HepG2 (cell line): ENCODE data around the gene TTC23L. TPM values are rescaled to one million over a fixed set of nuclear protein-coding genes. Genes with fewer than 3 reads are reported as not detected.

ENCODE experiments used
- AFF4 ChIP-seq: sonication (generic); formaldehyde crosslinking; IDR thresholded peaks from 2 replicates; pipeline ENCODE4 v1.4.0; 2020; ENCODE audit warnings: missing genetic modification reagents
- AKAP8 ChIP-seq: sonication (generic); formaldehyde crosslinking; IDR thresholded peaks from 2 replicates; pipeline ENCODE4 v1.5.1; 2020; ENCODE audit warnings: mild to moderate bottlenecking, missing genetic modification reagents
- CENPT ChIP-seq: sonication (generic); formaldehyde crosslinking; IDR thresholded peaks from 2 replicates; pipeline ENCODE4 v1.8.0; 2022; ENCODE audit warnings: low read depth, mild to moderate bottlenecking, moderate library complexity, missing genetic modification reagents
- ELF4 ChIP-seq: sonication (generic); formaldehyde crosslinking; IDR thresholded peaks from 2 replicates; pipeline ENCODE4 v1.5.0; 2020; ENCODE audit warnings: missing genetic modification reagents, mild to moderate bottlenecking, moderate library complexity, borderline replicate concordance
- KLF11 ChIP-seq: IDR thresholded peaks from 2 replicates; pipeline ENCODE4 v1.6.1; 2016; ENCODE audit warnings: missing compliant biosample characterization
- RNF2 ChIP-seq: fragments of 450-650 bp; conservative IDR thresholded peaks from 2 replicates; pipeline ENCODE4 v1.6.1; 2016; ENCODE audit warnings: low read depth
- SCMH1 ChIP-seq: sonication (generic); formaldehyde crosslinking; IDR thresholded peaks from 2 replicates; pipeline ENCODE4 v1.9.0; 2021; ENCODE audit warnings: missing genetic modification reagents, mild to moderate bottlenecking, borderline replicate concordance
- SPEN ChIP-seq: sonication (generic); formaldehyde crosslinking; IDR thresholded peaks from 2 replicates; pipeline ENCODE4 v1.5.1; 2020; ENCODE audit warnings: low read depth, mild to moderate bottlenecking, missing genetic modification reagents
- YEATS2 ChIP-seq: sonication (generic); formaldehyde crosslinking; IDR thresholded peaks from 2 replicates; pipeline ENCODE4 v1.4.0; 2020; ENCODE audit warnings: missing genetic modification reagents, borderline replicate concordance
- ZNF318 ChIP-seq: sonication (generic); formaldehyde crosslinking; IDR thresholded peaks from 2 replicates; pipeline ENCODE4 v1.4.0; 2020; ENCODE audit warnings: mild to moderate bottlenecking, missing genetic modification reagents
- ZNF383 ChIP-seq: sonication (generic); formaldehyde crosslinking; IDR thresholded peaks from 2 replicates; pipeline ENCODE4 v1.4.0; 2020; ENCODE audit warnings: missing genetic modification reagents, mild to moderate bottlenecking, borderline replicate concordance
- ZNF496 ChIP-seq: sonication (generic); formaldehyde crosslinking; IDR thresholded peaks from 2 replicates; pipeline ENCODE4 v1.8.1; 2023; ENCODE audit warnings: mild to moderate bottlenecking, moderate library complexity, missing genetic modification reagents; ENCODE audit not compliant: insufficient replicate concordance
- ZNF660 ChIP-seq: sonication (generic); formaldehyde crosslinking; IDR thresholded peaks from 2 replicates; pipeline ENCODE4 v1.5.1; 2020; ENCODE audit warnings: mild to moderate bottlenecking, low read depth, missing genetic modification reagents, borderline replicate concordance
- polyA plus RNA-seq, 8 experiments: library from polyadenylated mRNA; depleted of rRNA in 3 of 8; stranded (reverse) in 7 of 8; unstranded in 1 of 8; fragments of >200 nt; fragmentation: Illumina TruSeq in 4 of 8; extraction: Trizol in 4 of 8; gene quantifications; 2 replicates each; pipeline versions ENCODE4 v1.2.1 to v1.2.3, GENCODE V29; 2011 to 2016; ENCODE audit warnings: low read depth in 4 of 8, missing spikeins in 1 of 8, mixed read lengths in 1 of 8; ENCODE audit not compliant: insufficient read depth in 1 of 8
- total RNA-seq, 5 experiments: library from RNA; depleted of rRNA; stranded (reverse); fragments of >200 nt; fragmentation: Illumina TruSeq; extraction: Trizol; gene quantifications; 2 replicates each; pipeline ENCODE4 v1.2.3, GENCODE V29; 2016; ENCODE audit warnings: low read depth in 1 of 5

The TTC23L gene
- total and polyA plus RNA-seq, 2 of the 13 experiments (the other 11 are each of a cell fraction or from before 2014, with no cell fraction given) = 0.37 to 1.4 TPM

- TF ChIP-seq SCMH1 = no peak
- TF ChIP-seq KLF11 (CRISPR knock-in tag) = no peak
- TF ChIP-seq AKAP8 (CRISPR knock-in tag) = no peak
- TF ChIP-seq AFF4 (CRISPR knock-in tag) = 0 out of 2 replicates have a peak, but pooled peaks have one; percentile 49
- 0 out of 2 replicates have a peak, but pooled peaks have one; percentile 37 for TF ChIP-seq ZNF318 (CRISPR knock-in tag)
- TF ChIP-seq ZNF383 (CRISPR knock-in tag) = no peak
- peak; percentile 90 for TF ChIP-seq SPEN (CRISPR knock-in tag)
- no peak for TF ChIP-seq ZNF660
- TF ChIP-seq YEATS2 = peak; percentile 91
- TF ChIP-seq ZNF496 = no peak
- 0 out of 2 replicates have a peak, but pooled peaks have one; percentile 55 for TF ChIP-seq CENPT (CRISPR knock-in tag)
- TF ChIP-seq RNF2 = no peak; the same call in 1 of the 2 replicates
- TF ChIP-seq ELF4 (CRISPR knock-in tag) = 0 out of 2 replicates have a peak, but pooled peaks have one; percentile 40
These were observed at the start of gene TTC23L (continued) for GRCh38 chr5:34838785-34839714.
